HepG2 (cell line): ENCODE results near the gene DCDC1. TPM values are rescaled to one million over a fixed set of nuclear protein-coding genes. Genes with fewer than 3 reads are reported as not detected.

Experiments
- ATAC-seq: fragments of 200-7000 bp; cut with Tn5 transposase; 3 replicates; pipeline ENCODE4 v1.9.1; 2020; ENCODE audit warnings: mild to moderate bottlenecking, moderate library complexity
- BruUV-seq: library from RNA; stranded (reverse); fragments of 400-500 nt; replicated peaks from 2 replicates; lab custom pipeline; 2021; lab: Mats Ljungman, UMichigan
- CTCF ChIA-PET: fragments of 300-600 bp; formaldehyde crosslinking; extraction: SDS; loops from one replicate; lab custom pipeline; 2021; ENCODE audit warnings: low total read pairs, inconsistent platforms, low intra/inter-chr PET ratio; lab: Yijun Ruan, JAX
- POLR2A ChIA-PET: fragments of 350-600 bp; sonication (Branson Sonifier 250); formaldehyde crosslinking; loops from one replicate; lab custom pipeline; 2020; ENCODE audit warnings: antibody characterized with exemption, inconsistent platforms; lab: Yijun Ruan, JAX
- DNase-seq: peaks from one replicate; pipeline ENCODE4 v3.0.0-alpha.2; 2015; ENCODE audit warnings: low spot score
- FAIRE-seq: peaks from 3 replicates; lab custom pipeline; 2011; peaks lifted over from hg19 to GRCh38; lab: Jason Lieb, UNC
- H2AFZ ChIP-seq: one replicate; pipeline ENCODE4 v1.6.1; 2011; ENCODE audit warnings: low read length, inconsistent platforms
- H3K27ac ChIP-seq: fragments of 300-600 bp; 3 replicates; pipeline ENCODE4 v1.8.0; 2011; ENCODE audit warnings: mixed run types, mild to moderate bottlenecking, mixed read lengths, low read length, inconsistent platforms; ENCODE audit not compliant: insufficient read depth; ENCODE audit errors: extremely low read length
- H3K27me3 ChIP-seq, 2 experiments: fragments of 200-600 bp in 1 of 2; 2 replicates in 1 of 2; 3 replicates in 1 of 2; pipeline versions ENCODE4 v1.6.0 to v1.8.0; 2011; ENCODE audit warnings: low read length in 2 of 2, mild to moderate bottlenecking in 2 of 2, moderate library complexity in 2 of 2, inconsistent platforms in 1 of 2; ENCODE audit not compliant: insufficient read depth in 2 of 2, control insufficient read depth in 1 of 2
- H3K36me3 ChIP-seq, 2 experiments: fragments of 200-600 bp in 1 of 2; replicated peaks in 1 of 2; 2 replicates in 1 of 2; 3 replicates in 1 of 2; pipeline versions ENCODE4 v1.5.1 to v1.8.0; 2011; ENCODE audit warnings: low read length in 2 of 2, inconsistent platforms in 1 of 2; ENCODE audit not compliant: insufficient read depth in 2 of 2, control insufficient read depth in 1 of 2
- H3K4me1 ChIP-seq: 2 replicates; pipeline ENCODE4 v1.5.1; 2012; ENCODE audit warnings: low read length, inconsistent platforms; ENCODE audit not compliant: insufficient read depth
- H3K4me2 ChIP-seq: 2 replicates; pipeline ENCODE4 v1.6.0; 2011; ENCODE audit warnings: low read depth, low read length, inconsistent platforms
- H3K4me3 ChIP-seq, 3 experiments: fragments of 200-600 bp in 1 of 3; sonication (generic), shearing (Covaris generic) in 1 of 3; replicated peaks in 1 of 3; 2 replicates each; pipeline ENCODE4 v1.5.1; 2011 to 2016; ENCODE audit warnings: low read length in 3 of 3, inconsistent platforms in 2 of 3, low read depth in 2 of 3, mild to moderate bottlenecking in 2 of 3, control low read depth in 1 of 3, mixed read lengths in 1 of 3; ENCODE audit not compliant: insufficient read depth in 1 of 3
- H3K79me2 ChIP-seq: one replicate; pipeline ENCODE4 v1.6.1; 2011; ENCODE audit warnings: low read length, inconsistent platforms; ENCODE audit not compliant: insufficient read depth
- H3K9ac ChIP-seq: 2 replicates; pipeline ENCODE4 v1.6.0; 2011; ENCODE audit warnings: mild to moderate bottlenecking, low read depth, low read length, inconsistent platforms; ENCODE audit not compliant: insufficient read depth
- H3K9me3 ChIP-seq: 2 replicates; pipeline ENCODE4 v1.5.1; 2012; ENCODE audit warnings: mild to moderate bottlenecking, low read length
- H4K20me1 ChIP-seq: 2 replicates; pipeline ENCODE4 v1.6.0; 2011; ENCODE audit warnings: inconsistent platforms, mild to moderate bottlenecking, low read length, moderate library complexity; ENCODE audit not compliant: insufficient read depth
- ATM ChIP-seq: fragments of 450-650 bp; IDR thresholded peaks from 2 replicates; pipeline ENCODE4 v1.7.1; 2017; ENCODE audit warnings: mild to moderate bottlenecking, borderline replicate concordance
- CREB3 ChIP-seq: sonication (generic); formaldehyde crosslinking; IDR thresholded peaks from 2 replicates; pipeline ENCODE4 v1.5.0; 2020; ENCODE audit warnings: missing genetic modification reagents
- ETS1 ChIP-seq: sonication (generic); formaldehyde crosslinking; IDR thresholded peaks from 2 replicates; pipeline ENCODE4 v1.4.0; 2020; ENCODE audit warnings: missing genetic modification reagents
- EZH2 ChIP-seq: conservative IDR thresholded peaks from 2 replicates; pipeline ENCODE4 v1.6.1; 2012; ENCODE audit warnings: mild to moderate bottlenecking, low read depth, low read length, moderate library complexity
- FOSL2 ChIP-seq: sonication (generic); formaldehyde crosslinking; IDR thresholded peaks from 2 replicates; pipeline ENCODE4 v1.4.0; 2020; ENCODE audit warnings: missing genetic modification reagents
- FOXK2 ChIP-seq: fragments of 450-650 bp; IDR thresholded peaks from 2 replicates; pipeline ENCODE4 v1.6.1; 2016
- MYC ChIP-seq: sonication (generic); formaldehyde crosslinking; IDR thresholded peaks from 2 replicates; pipeline ENCODE4 v1.9.0; 2021; ENCODE audit warnings: missing genetic modification reagents, borderline replicate concordance
- RAD51 ChIP-seq: fragments of 450-650 bp; IDR thresholded peaks from 2 replicates; pipeline ENCODE4 v1.6.1; 2016; ENCODE audit warnings: borderline replicate concordance
- ZFYVE20 ChIP-seq: sonication (generic); formaldehyde crosslinking; IDR thresholded peaks from 2 replicates; pipeline ENCODE4 v1.8.0; 2023; ENCODE audit warnings: low read depth, mild to moderate bottlenecking, moderate library complexity, missing genetic modification reagents, borderline replicate concordance
- ZKSCAN8 ChIP-seq: IDR thresholded peaks from 2 replicates; pipeline ENCODE4 v1.6.1; 2016; ENCODE audit warnings: borderline replicate concordance, missing genetic modification reagents, missing compliant biosample characterization
- ZNF326 ChIP-seq: sonication (generic); formaldehyde crosslinking; IDR thresholded peaks from 2 replicates; pipeline ENCODE4 v1.4.0; 2020; ENCODE audit warnings: missing genetic modification reagents, borderline replicate concordance
- ZNF33B ChIP-seq: sonication (generic); formaldehyde crosslinking; IDR thresholded peaks from 2 replicates; pipeline ENCODE4 v1.5.1; 2020; ENCODE audit warnings: mild to moderate bottlenecking, missing genetic modification reagents
- ZNF549 ChIP-seq: sonication (generic); formaldehyde crosslinking; IDR thresholded peaks from 2 replicates; pipeline ENCODE4 v1.5.0; 2020; ENCODE audit warnings: missing genetic modification reagents
- WGBS: methylation state at CpG from one replicate; pipeline ENCODE4 v1.1.6; 2017; ENCODE audit warnings: low lambda C conversion rate; 5-methylcytosine and 5-hydroxymethylcytosine counted together
- in situ Hi-C: cut with HindIII; loops from 2 replicates; pipeline ENCODE4 v1.10.0; 2017; ENCODE audit warnings: low pct_unique_long_range_greater_than_20kb; ENCODE audit not compliant: extremely low pct_ligation_motif_present
- intact Hi-C: fragments of 100-400 bp; cut with micrococcal nuclease; formaldehyde crosslinking; loops from one replicate; pipeline ENCODE4 v1.10.0; 2022; ENCODE audit not compliant: unreplicated experiment
- polyA plus RNA-seq, 8 experiments: library from polyadenylated mRNA; depleted of rRNA in 3 of 8; stranded (reverse) in 7 of 8; unstranded in 1 of 8; fragments of >200 nt; fragmentation: Illumina TruSeq in 4 of 8; extraction: Trizol in 4 of 8; gene quantifications; 2 replicates each; pipeline versions ENCODE4 v1.2.1 to v1.2.3, GENCODE V29; 2011 to 2016; ENCODE audit warnings: low read depth in 4 of 8, missing spikeins in 1 of 8, mixed read lengths in 1 of 8; ENCODE audit not compliant: insufficient read depth in 1 of 8
- total RNA-seq, 5 experiments: library from RNA; depleted of rRNA; stranded (reverse); fragments of >200 nt; fragmentation: Illumina TruSeq; extraction: Trizol; gene quantifications; 2 replicates each; pipeline ENCODE4 v1.2.3, GENCODE V29; 2016; ENCODE audit warnings: low read depth in 1 of 5
- TF ChIP-seq, protein P1 (sequence below): sonication (generic); formaldehyde crosslinking; IDR thresholded peaks from 2 replicates; pipeline ENCODE4 v1.5.1; 2020; ENCODE audit warnings: missing genetic modification reagents, mild to moderate bottlenecking, borderline replicate concordance
- TF ChIP-seq, protein P2 (sequence below): sonication (generic); formaldehyde crosslinking; IDR thresholded peaks from 2 replicates; pipeline ENCODE4 v1.5.0; 2020; ENCODE audit warnings: missing genetic modification reagents, mild to moderate bottlenecking, borderline replicate concordance

Gene DCDC1
- total and polyA plus RNA-seq, 2 of the 13 experiments (the other 11 are each of a cell fraction or from before 2014, with no cell fraction given): 0.12 to 0.27 TPM

- H4K20me1 ChIP-seq: no peaks in the 10 kb centered on the region
- H3K36me3 ChIP-seq: no peaks in the 10 kb centered on the region
- POLR2A ChIA-PET: no interaction called here
- H3K4me2 ChIP-seq: no peak overlapping the region
- in situ Hi-C loops (no loop called here), intact Hi-C loops (no loop called here)
- H3K9ac ChIP-seq: no peak overlapping the region
- H3K4me1 ChIP-seq: no peaks in the 10 kb centered on the region
- TF ChIP-seq ETS1: no peak
- TF ChIP-seq ZNF326 (CRISPR knock-in tag): no peak
- no peak for TF ChIP-seq RAD51
- TF ChIP-seq FOSL2 (CRISPR knock-in tag): no peak
- TF ChIP-seq ZKSCAN8 (CRISPR knock-in tag): no peak
- TF ChIP-seq CREB3 (CRISPR knock-in tag): no peak
- no peak for TF ChIP-seq MYC (CRISPR knock-in tag)
- no peak for TF ChIP-seq ZNF33B
- TF ChIP-seq, protein P1, sequence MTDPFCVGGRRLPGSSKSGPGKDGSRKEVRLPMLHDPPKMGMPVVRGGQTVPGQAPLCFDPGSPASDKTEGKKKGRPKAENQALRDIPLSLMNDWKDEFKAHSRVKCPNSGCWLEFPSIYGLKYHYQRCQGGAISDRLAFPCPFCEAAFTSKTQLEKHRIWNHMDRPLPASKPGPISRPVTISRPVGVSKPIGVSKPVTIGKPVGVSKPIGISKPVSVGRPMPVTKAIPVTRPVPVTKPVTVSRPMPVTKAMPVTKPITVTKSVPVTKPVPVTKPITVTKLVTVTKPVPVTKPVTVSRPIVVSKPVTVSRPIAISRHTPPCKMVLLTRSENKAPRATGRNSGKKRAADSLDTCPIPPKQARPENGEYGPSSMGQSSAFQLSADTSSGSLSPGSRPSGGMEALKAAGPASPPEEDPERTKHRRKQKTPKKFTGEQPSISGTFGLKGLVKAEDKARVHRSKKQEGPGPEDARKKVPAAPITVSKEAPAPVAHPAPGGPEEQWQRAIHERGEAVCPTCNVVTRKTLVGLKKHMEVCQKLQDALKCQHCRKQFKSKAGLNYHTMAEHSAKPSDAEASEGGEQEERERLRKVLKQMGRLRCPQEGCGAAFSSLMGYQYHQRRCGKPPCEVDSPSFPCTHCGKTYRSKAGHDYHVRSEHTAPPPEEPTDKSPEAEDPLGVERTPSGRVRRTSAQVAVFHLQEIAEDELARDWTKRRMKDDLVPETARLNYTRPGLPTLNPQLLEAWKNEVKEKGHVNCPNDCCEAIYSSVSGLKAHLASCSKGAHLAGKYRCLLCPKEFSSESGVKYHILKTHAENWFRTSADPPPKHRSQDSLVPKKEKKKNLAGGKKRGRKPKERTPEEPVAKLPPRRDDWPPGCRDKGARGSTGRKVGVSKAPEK (CRISPR knock-in tag): no peak
- TF ChIP-seq, protein P2, sequence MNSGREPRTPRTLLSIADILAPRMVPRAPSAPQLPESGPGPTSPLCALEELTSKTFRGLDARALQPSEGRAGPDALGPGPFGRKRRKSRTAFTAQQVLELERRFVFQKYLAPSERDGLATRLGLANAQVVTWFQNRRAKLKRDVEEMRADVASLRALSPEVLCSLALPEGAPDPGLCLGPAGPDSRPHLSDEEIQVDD (CRISPR knock-in tag): no peak
- no peak for TF ChIP-seq ATM
- TF ChIP-seq FOXK2: no peak
- no peak for TF ChIP-seq ZNF549
- no peak for TF ChIP-seq EZH2
- no peak for TF ChIP-seq ZFYVE20 (CRISPR knock-in tag)
- CTCF ChIA-PET: no interaction called here
- no peaks in the 10 kb centered on the region for H3K9me3 ChIP-seq
- no TSS peak for BruUV-seq
- no peaks in the 10 kb centered on the region for H3K79me2 ChIP-seq
- ATAC-seq (no peak), DNase-seq (no peak), FAIRE-seq (no peak)
- no peaks in the 10 kb centered on the region for H3K27me3 ChIP-seq
- H3K27ac ChIP-seq: no peak overlapping the region
- no peak overlapping the region for H2AFZ ChIP-seq
- WGBS: 34% methylated on average over 2 of the region's 2 CpGs
- H3K4me3 ChIP-seq: no peak overlapping the region
Observed at GRCh38 chr11:31199378-31199777, 170.2 kb downstream of the DCDC1 start.
